Activated CD4-positive, alpha-beta T cell treated with anti-CD3 and anti-CD28 coated beads for 48 hours (primary cell): ENCODE measurements around the gene OR5K4.

Experiments
- DNase-seq: peaks from one replicate; pipeline ENCODE4 v3.0.0-alpha.2; 2020

The OR5K4 gene

GRCh38 chr3:98353554-98353953 lies at the start of gene OR5K4:
TSS of gene OR5K4 (plus strand) at chr3:98353854. CDS start at chr3:98353854, 0 bp downstream.
- no peak for DNase-seq

GRCh38 chr3:98322101-98322500 lies 31.6 kb upstream of the OR5K4 start:
- no peak for DNase-seq

DNA sequence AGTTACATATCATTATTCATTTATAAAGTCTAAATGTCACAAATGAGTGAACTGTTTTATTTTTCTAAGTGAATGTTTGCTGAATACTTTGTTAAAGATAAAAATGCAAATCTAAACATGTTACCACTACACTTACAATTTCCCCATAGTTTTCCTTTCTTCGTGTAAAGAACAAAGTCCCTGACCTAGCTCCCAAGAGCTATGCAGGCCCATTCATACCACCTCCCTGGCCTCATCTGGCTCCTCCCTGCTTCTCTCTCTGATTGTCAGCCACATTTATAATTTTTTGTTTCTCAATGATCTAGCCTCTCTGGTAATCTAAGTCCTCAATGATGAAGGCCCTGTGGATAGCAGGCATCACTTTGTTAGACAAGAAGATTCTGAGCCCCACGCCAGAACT lies 31.0 kb upstream of the OR5K4 start:
- no peak for DNase-seq

DNA sequence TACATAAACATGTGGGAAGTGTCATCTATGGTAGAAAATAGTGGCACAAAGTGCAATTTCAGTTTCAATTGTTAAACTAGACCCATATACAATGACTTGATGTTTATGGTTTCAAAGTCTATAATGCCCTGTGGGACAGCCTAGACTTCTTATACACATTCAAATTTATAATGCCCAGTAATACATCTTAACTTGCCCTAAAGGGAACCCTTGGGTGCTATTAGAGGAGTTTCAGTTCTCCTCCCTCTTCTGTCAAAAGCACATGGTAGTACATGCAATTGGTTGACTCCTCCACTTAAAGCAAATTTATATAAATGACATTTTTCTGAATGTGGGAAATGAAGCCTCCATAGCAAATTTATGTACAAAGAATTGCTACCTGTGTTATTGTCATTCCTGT lies 30.2 kb upstream of the OR5K4 start:
- DNase-seq, result no peak

DNA sequence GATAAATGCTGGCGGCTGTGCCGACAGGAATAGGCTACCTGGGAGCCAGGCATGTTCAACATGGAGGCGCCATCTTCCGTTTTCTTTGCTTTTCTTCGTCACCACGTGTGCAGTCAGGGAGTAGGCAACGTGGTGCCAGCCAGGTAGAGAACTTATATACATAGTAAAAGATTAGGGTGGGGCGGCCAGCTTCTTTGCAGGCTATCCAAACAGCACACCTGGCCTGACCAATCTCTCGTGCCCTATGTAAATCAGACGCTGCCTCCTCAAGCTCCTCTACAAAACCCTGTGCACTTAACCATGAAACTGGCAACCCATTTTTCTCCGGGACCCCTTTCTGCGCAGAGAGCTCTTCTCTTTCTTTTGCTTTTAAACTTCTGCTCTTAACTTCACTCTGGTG lies 28.6 kb upstream of the OR5K4 start:
- DNase-seq, result no peak

DNA sequence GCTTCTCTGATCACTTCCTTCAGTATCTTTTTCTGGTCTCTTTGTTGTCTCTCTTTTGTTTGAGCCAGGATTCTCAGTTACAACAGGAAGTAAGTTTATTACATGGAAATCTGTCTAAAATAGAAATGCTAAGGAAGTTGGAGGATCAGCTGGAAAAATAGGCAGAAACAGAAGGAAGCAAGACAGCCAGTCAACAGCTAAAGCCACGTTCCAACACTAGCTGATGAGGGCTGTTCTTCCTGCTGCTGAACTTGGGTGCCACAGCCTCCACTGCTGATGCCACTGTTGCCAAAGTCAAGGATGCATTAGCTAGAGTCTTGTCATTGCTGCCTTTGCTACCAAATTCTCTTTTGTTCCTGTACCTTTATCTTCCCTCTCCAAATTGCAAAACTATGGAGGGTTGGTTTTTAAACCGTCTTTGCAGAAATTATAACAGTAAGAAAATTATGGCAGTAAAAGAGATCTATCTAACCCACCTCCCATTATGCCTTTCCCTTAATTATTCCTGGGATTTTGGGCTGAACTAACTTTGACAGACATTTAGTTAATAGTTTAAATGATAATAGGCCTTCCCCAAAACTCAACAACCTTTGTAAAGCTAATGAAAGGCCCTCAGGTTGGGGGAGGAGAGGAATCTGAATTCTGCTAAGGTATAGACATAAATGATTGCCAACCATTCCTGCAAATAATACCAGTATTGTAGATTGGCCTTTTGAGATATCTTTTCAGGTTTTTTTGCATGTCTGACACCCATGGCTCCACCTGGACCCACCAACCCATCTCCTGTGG lies 27.4 kb upstream of the OR5K4 start:
- DNase-seq, result no peak

- DNase-seq, result no peak
These were observed 26.7 kb upstream of the OR5K4 start for GRCh38 chr3:98326945-98327344.

- DNase-seq, result no peak
These were observed 24.7 kb upstream of the OR5K4 start for GRCh38 chr3:98328933-98329332.

DNA sequence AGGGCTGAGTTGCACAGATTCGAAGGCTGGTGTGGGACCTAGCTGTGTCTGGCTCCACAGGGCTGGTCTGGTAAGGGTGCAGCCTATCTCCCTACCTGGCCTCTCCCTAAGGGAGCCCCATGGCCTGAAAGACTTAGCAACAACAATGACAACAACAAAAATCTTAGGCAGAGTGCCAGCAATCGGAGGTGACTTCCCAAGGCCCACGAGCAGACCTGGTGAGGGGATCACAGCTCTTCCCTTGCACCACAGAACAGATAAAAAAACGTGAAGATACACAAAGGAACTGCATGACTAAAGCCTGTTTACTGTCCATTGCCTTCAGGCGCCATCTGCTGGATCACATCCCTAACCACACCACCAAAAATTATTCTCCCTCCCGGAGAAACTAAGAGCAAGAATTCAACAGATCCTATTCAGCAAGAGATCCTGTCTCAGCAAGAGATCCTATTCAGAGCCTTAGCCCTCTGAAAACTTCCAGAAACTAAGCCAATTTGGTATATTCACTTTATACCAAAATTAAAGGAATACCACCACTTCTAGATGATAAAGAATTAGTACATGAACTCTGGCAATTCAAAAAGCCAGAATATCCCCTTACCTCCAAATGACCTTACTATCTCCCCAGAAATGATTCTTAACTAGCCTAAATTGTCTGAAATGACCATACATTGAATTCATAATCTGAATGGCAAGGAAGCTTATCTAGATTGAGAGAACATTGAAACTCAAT lies 24.1 kb upstream of the OR5K4 start:
- DNase-seq, result peak; percentile 52

DNA sequence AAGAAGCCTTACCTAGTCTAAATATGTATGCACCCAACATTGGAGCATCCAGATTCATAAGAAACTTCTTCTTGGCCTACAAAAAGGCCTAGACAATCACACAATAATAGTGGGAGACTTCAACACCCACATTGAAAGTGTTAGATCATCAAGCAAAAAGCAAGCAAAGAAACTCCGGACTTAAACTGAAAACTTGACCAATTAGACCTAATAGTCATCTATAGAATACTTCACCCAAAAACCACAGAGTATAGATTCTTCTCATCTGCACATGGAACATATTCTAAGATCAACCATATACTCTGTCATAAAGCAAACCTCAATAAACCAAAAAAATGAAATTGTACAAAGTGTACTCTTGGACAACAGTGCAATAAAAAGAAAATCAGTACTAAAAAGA lies 22.3 kb upstream of the OR5K4 start:
- DNase-seq, result no peak

GRCh38 chr3:98333989-98334606 lies 19.6 kb upstream of the OR5K4 start:
- no peak for DNase-seq

DNA sequence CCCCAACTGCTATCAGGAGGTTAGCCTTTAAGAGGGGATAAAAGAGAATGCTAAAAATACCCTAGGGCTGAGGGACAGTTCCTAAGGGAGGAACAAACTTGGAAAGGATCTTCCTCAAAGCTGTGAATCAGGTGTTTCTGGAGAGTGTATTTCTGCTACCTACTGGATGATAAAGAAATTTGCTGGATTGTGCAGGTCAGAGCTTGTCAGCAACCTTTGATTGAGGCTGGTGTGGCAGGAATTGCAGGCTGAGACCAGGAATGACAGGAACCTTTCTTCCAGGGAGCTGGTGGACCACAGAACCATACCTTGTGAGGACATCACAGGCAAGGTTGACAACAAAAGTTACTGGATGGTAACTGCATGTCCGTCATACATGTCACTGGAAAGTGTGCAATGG lies 14.6 kb upstream of the OR5K4 start:
- no peak for DNase-seq

DNA sequence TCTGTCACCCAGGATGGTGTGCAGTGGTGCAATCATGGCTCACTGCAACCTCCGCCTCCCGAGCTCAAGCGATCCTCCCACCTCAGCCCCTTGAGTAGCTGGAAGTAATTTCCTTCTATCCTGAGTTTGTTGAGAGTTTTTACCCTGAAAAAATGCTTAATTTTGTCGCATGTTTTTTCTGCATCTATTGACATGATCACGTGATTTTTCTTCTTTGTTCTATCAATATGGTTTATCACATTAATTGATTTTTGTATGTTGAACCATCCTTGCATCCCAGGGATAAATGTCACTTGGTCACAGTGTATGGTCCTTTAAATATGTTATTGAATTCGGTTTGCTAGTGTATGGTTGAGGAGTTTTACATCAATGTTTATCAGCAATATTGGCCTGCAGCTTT lies 11.9 kb upstream of the OR5K4 start:
- DNase-seq, result no peak

DNA sequence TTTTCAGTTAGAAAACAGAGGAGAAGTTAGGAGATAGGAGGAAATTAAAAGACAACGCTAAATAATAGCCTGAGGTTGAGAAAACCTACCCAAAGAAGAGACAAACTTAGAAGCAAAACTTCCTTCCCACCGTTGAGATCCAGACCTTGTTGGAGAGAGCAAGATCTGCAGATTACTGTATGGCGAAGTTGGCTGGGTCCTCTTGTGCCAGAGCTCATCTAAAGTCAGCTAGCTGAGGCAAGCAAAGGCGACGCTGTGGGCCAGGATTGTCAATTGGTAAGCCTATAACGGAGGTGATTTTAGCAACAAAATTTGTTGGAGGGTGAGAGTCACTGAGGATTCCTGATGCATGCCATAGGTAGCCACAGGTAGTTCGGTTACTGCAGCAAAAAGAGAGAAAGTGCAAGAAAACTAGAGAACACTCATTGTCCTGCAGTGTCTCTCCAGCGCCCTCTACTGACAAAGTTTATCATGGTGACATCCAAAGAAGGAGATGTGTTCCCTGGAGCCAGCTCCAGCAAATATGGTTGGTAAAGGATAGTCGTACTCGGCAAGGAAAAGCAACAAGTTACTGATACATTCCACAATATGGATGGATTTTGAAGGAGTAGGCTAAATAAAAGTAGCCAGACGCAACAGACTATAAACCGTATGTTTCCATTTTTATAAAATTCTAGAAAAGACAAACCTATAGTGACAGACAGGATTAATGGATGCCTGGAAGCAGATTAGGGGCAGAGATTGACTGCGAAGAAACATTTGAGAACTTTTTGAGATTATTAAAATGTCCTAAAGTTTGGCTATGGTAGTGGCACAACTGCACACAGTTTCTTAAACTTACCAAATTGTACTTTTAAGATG lies 9.8 kb upstream of the OR5K4 start:
- peak; percentile 48 for DNase-seq

DNA sequence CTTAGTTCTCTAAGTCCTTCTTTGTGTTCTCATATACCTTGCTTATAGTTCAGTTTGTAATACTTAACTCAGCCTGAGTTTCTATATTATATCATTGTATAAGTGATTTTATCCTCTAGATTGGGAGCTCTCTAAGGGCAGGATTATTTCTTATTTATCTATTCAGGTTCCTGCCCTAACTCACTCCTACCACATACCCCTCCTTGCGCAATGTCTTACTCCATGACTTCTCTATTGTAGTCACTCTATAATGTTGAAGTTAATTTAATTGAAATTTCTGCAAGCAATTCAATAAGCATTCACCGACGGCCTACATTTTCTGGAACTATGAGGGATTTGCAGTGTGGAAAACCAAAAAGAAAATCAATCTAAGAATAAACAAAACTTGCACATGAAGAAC lies 3.6 kb upstream of the OR5K4 start:
- DNase-seq, result no peak

DNA sequence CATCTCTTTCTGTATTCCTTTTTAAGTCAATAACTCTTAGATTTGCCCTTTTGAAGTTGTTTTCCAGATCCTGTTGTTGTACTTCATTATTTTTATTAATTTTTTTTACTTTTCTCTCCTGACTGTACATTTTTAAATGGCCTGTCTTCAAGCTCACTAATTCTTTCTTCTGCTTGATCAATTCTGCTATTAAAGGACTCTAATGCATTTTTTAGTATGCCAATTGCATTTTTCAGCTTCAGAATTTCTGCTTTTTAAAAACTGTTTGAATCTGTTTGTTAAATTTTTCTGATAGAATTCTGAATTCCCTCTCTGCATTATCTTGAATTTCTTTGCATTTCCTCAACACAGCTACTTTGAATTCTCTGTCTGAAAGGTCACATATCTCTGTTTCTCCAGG lies 5.6 kb downstream of the OR5K4 start:
- DNase-seq, result no peak

- DNase-seq, result peak; percentile 6
These were observed 6.5 kb downstream of the OR5K4 start for GRCh38 chr3:98359993-98360675.

GRCh38 chr3:98360681-98361080 lies 7.0 kb downstream of the OR5K4 start:
- no peak for DNase-seq

- DNase-seq, result no peak
These were observed 7.6 kb downstream of the OR5K4 start for GRCh38 chr3:98361289-98361688.

DNA sequence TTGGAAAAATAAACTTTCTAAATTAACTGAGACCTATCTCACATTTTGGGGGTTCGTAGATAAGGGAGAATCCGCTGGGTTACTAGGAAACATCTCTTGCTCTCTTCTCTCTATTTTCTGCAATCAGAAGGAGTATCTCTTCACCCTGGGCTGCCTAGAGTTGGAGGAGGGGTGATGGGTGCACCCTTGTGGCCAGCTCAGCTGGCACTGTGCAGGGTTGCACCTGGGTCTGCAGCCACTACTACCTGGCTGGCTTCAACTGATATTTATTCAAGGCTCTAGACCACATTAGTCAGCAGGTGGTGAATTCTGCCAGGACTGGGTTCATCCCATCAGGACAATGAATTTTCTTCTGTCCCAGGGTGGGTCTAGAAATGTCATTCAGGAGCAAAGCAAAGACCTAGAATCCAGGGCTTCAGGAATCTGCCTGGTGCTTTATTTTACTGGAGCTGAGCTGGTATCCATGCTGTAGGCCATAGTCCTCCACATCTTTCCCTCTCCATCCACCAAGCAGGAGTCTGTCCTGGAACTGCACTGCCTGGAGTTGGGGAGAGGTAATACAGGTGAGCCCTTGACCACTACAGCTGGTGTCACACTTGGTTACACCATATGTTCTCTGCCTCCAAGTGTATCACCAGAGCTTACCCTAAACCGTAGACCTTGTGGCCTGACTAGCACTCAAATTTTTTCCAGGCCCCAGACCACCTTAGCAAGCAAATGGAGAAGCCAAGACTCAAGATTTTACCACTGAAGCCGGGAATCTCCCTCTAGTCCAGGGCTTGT lies 14.0 kb downstream of the OR5K4 start:
- DNase-seq, result no peak

- DNase-seq, result no peak
These were observed 17.5 kb downstream of the OR5K4 start for GRCh38 chr3:98371186-98371585.

DNA sequence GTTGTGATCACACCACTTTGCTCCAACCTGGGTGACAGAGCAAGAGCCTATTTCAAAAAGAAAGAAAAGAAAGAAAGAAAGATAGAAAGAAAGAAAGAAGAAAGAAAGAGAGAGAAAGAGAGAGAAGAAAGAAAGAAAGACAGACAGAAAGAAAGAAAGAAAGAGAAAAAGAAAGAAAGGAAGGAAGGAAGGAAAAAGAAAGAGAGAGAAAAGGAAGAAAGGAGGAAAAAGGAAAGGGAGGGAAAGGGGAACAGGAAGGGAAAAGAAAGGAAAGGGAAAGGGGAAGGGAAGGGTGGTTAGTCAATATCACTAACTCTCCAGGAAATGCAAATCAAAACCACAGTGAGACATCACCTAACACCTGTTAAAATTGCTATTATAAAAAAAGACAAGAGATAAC lies 18.2 kb downstream of the OR5K4 start:
- no peak for DNase-seq
